GM12864 (cell line): ENCODE results near the gene SPOCK1.
"Not testable (repeated sequence)": the region's sequence is repeated elsewhere in the genome, so short reads cannot be mapped to it uniquely, and the experiment has no call there.

ENCODE experiments used
- DNase-seq: peaks from one replicate; pipeline ENCODE4 v3.0.0-alpha.2; 2011; ENCODE audit warnings: low read depth
- H3K4me3 ChIP-seq: 2 replicates; pipeline ENCODE4 v1.5.1; 2011; ENCODE audit warnings: mild to moderate bottlenecking, low read depth, low read length, control low read depth
- TF ChIP-seq, protein P1 (sequence below): IDR thresholded peaks from 2 replicates; pipeline ENCODE4 v1.5.1; 2011; ENCODE audit warnings: low read depth, mild to moderate bottlenecking, moderate library complexity, low read length, control low read depth, inconsistent platforms; ENCODE audit errors: missing control alignments

Gene SPOCK1

DNA sequence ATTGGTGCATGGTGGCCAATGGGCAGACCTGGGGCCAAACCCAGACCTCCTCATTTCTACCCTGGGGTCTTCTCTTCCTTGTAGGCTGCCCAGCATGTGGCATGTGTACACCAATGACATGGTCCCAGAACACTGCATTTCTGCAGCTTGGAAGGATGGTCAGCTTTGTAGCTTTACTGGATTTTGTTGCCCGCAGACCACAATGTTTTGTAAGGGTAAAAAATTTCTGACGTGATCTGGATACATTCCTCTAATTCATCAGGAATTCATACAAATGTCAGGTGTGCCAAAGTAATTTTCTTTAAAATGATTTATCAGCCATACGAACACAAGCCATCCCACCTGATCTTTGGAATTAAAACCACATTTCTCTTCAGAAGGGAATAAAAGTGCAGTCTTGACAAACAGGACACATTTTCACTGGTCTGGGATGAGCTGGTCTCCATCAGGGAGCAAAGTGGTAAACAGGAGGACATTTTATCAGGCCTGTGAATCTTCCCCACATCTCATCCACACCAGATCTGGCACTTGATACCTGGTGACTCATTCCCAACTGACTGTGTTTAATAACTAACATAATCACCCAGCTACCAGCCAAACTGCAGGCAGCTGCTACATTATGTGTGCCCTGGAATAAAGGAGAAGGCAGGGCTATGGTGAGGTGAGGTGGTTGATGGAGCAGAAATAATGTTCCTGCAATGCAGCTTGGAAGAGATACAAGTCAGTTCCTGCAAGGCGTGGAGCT is 103.9 kb downstream of the SPOCK1 start:
- DNase-seq = no peak
- TF ChIP-seq, protein P1, sequence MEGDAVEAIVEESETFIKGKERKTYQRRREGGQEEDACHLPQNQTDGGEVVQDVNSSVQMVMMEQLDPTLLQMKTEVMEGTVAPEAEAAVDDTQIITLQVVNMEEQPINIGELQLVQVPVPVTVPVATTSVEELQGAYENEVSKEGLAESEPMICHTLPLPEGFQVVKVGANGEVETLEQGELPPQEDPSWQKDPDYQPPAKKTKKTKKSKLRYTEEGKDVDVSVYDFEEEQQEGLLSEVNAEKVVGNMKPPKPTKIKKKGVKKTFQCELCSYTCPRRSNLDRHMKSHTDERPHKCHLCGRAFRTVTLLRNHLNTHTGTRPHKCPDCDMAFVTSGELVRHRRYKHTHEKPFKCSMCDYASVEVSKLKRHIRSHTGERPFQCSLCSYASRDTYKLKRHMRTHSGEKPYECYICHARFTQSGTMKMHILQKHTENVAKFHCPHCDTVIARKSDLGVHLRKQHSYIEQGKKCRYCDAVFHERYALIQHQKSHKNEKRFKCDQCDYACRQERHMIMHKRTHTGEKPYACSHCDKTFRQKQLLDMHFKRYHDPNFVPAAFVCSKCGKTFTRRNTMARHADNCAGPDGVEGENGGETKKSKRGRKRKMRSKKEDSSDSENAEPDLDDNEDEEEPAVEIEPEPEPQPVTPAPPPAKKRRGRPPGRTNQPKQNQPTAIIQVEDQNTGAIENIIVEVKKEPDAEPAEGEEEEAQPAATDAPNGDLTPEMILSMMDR = no peak
- no peak overlapping the region for H3K4me3 ChIP-seq

DNA sequence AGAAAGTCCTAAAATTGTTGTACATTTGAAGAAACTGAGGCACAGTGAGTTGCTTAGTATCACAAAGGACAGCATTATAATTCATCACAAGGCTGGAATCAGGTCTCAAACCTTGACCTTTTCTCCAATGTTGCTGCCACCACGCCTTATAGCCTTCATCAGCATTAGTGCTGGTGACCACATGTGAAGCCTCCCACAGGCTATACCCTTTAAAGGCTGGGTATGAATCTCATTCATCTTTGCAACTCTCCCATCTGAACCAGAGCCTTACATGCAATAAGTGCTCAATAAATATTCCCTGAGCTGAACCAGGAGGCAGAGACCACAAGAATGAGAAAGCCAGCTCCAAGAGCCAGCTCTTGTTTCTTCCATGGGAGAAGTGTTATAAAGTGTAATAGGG is 104.7 kb downstream of the SPOCK1 start:
- TF ChIP-seq, protein P1 = no peak
- no peak for DNase-seq
- no peak overlapping the region for H3K4me3 ChIP-seq

DNA sequence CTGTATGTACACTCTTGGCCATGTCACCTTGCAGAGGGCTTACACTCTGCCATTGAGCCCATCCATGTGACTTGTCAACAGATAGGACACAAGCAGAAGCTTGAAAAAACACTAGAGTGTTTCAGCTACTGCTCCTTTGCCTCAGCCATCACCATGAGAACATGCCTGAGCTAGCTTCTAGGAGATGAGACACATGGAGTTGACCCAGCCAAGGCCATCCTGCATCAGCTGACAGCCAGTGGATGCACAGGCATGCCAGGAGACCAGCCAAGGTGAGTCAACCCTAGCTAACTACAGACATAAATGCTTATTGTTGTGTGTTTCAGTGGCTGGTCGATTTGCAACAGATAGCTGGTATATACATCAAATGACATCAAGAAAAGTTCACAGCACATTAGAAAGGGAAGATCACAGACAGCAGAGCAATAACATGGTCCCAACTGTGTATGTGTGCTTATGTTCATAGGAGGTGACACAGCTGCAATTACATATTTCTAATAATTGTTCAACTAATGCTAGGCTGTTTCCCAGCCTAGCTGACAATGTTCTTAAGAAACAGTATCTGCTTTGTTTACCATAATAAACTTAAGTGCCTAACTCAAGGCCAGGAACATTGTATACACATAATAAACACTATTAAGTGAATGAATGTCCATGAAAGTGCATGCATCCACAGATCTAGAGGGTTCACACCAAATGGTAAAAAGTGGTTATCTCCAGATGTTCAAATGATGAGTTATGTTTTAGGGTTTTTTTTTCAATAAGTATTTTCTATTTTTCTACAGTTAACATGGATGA is 105.7 kb downstream of the SPOCK1 start:
- TF ChIP-seq, protein P1 = no peak
- DNase-seq = no peak
- H3K4me3 ChIP-seq = no peak overlapping the region

DNA sequence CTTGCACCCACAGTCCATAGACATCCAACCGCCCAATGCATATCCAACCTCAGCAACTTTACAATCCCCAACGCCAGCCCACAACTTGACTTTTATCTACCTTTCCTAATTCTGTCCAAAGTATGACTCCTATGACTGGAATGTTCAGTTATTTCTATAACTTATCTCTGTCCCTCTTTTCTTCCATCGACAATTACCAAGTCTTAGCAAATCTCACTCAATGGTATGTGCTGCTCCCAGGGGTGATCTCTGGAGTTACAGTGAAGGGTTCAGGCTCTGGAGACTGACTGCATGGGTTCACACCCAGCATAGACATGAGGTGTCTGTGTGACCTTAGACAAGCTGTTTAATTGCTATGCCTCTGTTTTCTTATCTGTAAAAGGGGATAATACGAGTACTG is 106.9 kb downstream of the SPOCK1 start:
- TF ChIP-seq, protein P1 = no peak

DNA sequence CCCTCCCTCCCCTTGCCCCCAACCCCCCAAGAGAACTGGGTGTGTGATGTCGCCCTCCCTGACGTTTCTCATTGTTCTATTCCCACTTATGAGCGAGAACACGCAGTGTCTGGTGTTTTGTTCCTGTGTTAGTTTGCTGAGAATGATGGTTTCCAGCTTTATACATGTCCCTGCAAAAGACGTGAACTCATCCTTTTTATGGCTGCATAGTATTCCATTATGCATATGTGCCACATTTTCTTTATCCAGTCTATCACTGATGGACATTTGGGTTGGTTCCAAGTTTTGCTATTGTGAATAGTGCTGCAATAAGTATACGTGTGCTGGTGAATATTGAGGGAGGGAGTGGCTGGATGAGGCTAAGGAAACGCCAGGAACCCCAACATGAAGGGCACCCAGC is 108.1 kb downstream of the SPOCK1 start:
- not testable (repeated sequence) for DNase-seq, H3K4me3 ChIP-seq

More for the DNA sequence above, 106.9 kb downstream of the SPOCK1 start:
- DNase-seq = no peak
- no peak overlapping the region for H3K4me3 ChIP-seq

DNA sequence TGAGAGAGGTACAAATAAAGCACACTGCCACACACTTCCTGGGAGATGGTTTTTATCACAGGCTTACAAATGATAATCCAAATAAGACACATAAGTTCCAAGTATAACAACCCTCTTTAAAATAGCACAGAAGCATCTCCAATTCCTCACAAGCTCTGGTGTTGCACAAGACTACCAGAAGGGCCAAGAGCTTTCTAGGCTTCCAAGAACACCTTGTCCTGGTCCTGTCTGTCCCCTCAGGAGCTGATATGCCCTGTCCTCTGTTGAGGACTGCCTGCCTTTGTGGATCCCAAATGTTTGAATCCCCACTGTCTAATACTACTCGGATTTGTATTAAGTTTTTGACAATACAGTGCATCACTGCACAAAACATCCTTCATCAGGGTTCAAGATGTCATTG is 110.1 kb downstream of the SPOCK1 start:
- TF ChIP-seq, protein P1 = no peak
- no peak for DNase-seq
- no peak overlapping the region for H3K4me3 ChIP-seq

DNA sequence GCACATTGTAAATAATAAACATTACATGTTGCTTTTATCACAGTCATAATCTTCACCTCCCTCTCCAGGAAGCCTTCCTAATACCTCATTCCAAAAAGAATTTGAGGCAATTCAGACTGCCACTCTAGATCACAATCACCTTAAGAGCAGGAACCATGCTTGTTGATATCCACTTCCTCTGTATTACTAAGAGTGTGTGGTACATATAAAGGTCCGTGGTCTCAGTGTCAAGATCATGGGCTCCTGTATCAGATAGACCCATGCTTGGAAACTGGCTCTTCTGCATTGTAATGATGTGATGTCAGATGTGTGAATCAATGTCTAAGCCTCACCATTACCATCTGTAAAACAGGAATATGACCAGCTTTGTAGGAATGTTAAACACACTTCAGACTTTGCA is 114.1 kb downstream of the SPOCK1 start:
- TF ChIP-seq, protein P1 = no peak
- no peak for DNase-seq
- H3K4me3 ChIP-seq = no peak overlapping the region
